ENCODE measurements around the gene PSME2. TPM values are rescaled to one million over a fixed set of nuclear protein-coding genes. Genes with fewer than 3 reads are reported as not detected.

The PSME2 gene
- polyA plus RNA-seq, 3 donors, result 237 to 593 (median 579) TPM

- peak overlapping the region; percentile 95 to 97 for H3K4me3 Mint-ChIP-seq
- no peaks in the 10 kb centered on the region for H3K27me3 ChIP-seq (ENCODE audit: control insufficient read depth in 2 of 2, insufficient read depth in 2 of 2, low read length in 2 of 2)
- H3K9me3 Mint-ChIP-seq, result peaks cover 0 to 6% (median 4%) of the 10 kb centered on the region in 7 donors
- H3K27ac Mint-ChIP-seq, result peak overlapping the region; percentile 89 to 97 (median 94)
- H3K27me3 Mint-ChIP-seq (ENCODE audit: low read depth in 3 of 3), result no peaks in the 10 kb centered on the region
- intact Hi-C loops (cut with micrococcal nuclease), result loop anchor here (5.0 kb wide), 1 partner anchor 37 kb away; the partner anchor contains the start of genes GMPR2 (in 2 of the 2) and NEDD8 (in 2 of the 2)
- DNase-seq, result no peak
- H3K27ac ChIP-seq (ENCODE audit: low read depth in 1 of 2, low read length in 2 of 2), result peak overlapping the region; percentile 77 to 94
- peaks cover 39 to 51% of the 10 kb centered on the region in 2 donors for H3K36me3 Mint-ChIP-seq
- H3K9me3 ChIP-seq (replicated peaks in 1 of 2; ENCODE audit: control insufficient read depth in 1 of 2, insufficient read depth in 1 of 2, low read length in 2 of 2), result no peaks in the 10 kb centered on the region
- peaks cover 63% of the 10 kb centered on the region for H3K79me2 ChIP-seq (ENCODE audit: insufficient read depth, low read length)
- peak overlapping the region; percentile 97 for H3K9ac ChIP-seq (ENCODE audit: insufficient read depth, low read length, poor library complexity, severe bottlenecking)
- 61% methylated on average over 7 of the region's 8 CpGs for WGBS (ENCODE audit: insufficient coverage)
- peak overlapping the region; percentile 74 for H3K4me2 ChIP-seq (replicated peaks; ENCODE audit: extremely low read depth, low read length, poor library complexity, severe bottlenecking)
- H4K20me1 ChIP-seq (ENCODE audit: insufficient read depth, low read length), result no peaks in the 10 kb centered on the region
- TF ChIP-seq CTCF (IDR thresholded peaks at IDR 0.05), result no peak
- H3K36me3 ChIP-seq (replicated peaks in 1 of 2; ENCODE audit: control insufficient read depth in 1 of 2, insufficient read depth in 2 of 2, low read length in 2 of 2), result peaks cover 21 to 31% of the 10 kb centered on the region in 2 donors
- peaks cover 23 to 31% of the 10 kb centered on the region in 2 donors for H3K4me1 ChIP-seq (ENCODE audit: control insufficient read depth in 1 of 2, insufficient read depth in 2 of 2, low read length in 2 of 2)
- H3K4me1 Mint-ChIP-seq, result peaks cover 42% of the 10 kb centered on the region
- peak overlapping the region; percentile 79 to 87 (median 86) for H3K4me3 ChIP-seq (replicated peaks in 1 of 3; ENCODE audit: low read depth in 2 of 3, low read length in 3 of 3)
- H2AFZ ChIP-seq (ENCODE audit: insufficient read depth, low read depth, low read length, poor library complexity, severe bottlenecking), result peak overlapping the region; percentile 92
Observed at GRCh38 chr14:24194873-24195185, 48.4 kb upstream of the PSME2 start.

GRCh38 chr14:24194186-24194872 is 47.9 kb upstream of the PSME2 start:
- peaks cover 44% of the 10 kb centered on the region for H3K4me1 Mint-ChIP-seq
- H3K4me2 ChIP-seq (replicated peaks; ENCODE audit: extremely low read depth, low read length, poor library complexity, severe bottlenecking), result peak overlapping the region; percentile 74
- peaks cover 24 to 35% of the 10 kb centered on the region in 2 donors for H3K4me1 ChIP-seq (ENCODE audit: control insufficient read depth in 1 of 2, insufficient read depth in 2 of 2, low read length in 2 of 2)
- no peaks in the 10 kb centered on the region for H3K9me3 ChIP-seq (replicated peaks in 1 of 2; ENCODE audit: control insufficient read depth in 1 of 2, insufficient read depth in 1 of 2, low read length in 2 of 2)
- peak overlapping the region in 1 of 2 donors; percentile 94 for H3K27ac ChIP-seq (ENCODE audit: low read depth in 1 of 2, low read length in 2 of 2)
- no peaks in the 10 kb centered on the region for H3K27me3 ChIP-seq (ENCODE audit: control insufficient read depth in 2 of 2, insufficient read depth in 2 of 2, low read length in 2 of 2)
- no peaks in the 10 kb centered on the region for H3K27me3 Mint-ChIP-seq (ENCODE audit: low read depth in 3 of 3)
- peaks cover 21 to 32% of the 10 kb centered on the region in 2 donors for H3K36me3 ChIP-seq (replicated peaks in 1 of 2; ENCODE audit: control insufficient read depth in 1 of 2, insufficient read depth in 2 of 2, low read length in 2 of 2)
- DNase-seq, result no peak
- peak overlapping the region; percentile 97 for H3K9ac ChIP-seq (ENCODE audit: insufficient read depth, low read length, poor library complexity, severe bottlenecking)
- peaks cover 63% of the 10 kb centered on the region for H3K79me2 ChIP-seq (ENCODE audit: insufficient read depth, low read length)
- intact Hi-C loops (cut with micrococcal nuclease), result no loop called here
- H3K4me3 Mint-ChIP-seq, result peak overlapping the region; percentile 95 to 97
- peaks cover 0 to 3% (median 1%) of the 10 kb centered on the region in 7 donors for H3K9me3 Mint-ChIP-seq
- H4K20me1 ChIP-seq (ENCODE audit: insufficient read depth, low read length), result no peaks in the 10 kb centered on the region
- 96% methylated on average over 5 of the region's 7 CpGs for WGBS (ENCODE audit: insufficient coverage)
- peak overlapping the region; percentile 92 for H2AFZ ChIP-seq (ENCODE audit: insufficient read depth, low read depth, low read length, poor library complexity, severe bottlenecking)
- peak overlapping the region; percentile 79 to 87 (median 86) for H3K4me3 ChIP-seq (replicated peaks in 1 of 3; ENCODE audit: low read depth in 2 of 3, low read length in 3 of 3)
- H3K36me3 Mint-ChIP-seq, result peaks cover 37 to 46% of the 10 kb centered on the region in 2 donors
- no peak for TF ChIP-seq CTCF (IDR thresholded peaks at IDR 0.05)
- peak overlapping the region; percentile 89 to 97 (median 94) for H3K27ac Mint-ChIP-seq
